Measurements from ENCODE around the gene BCL2L11. TPM values are rescaled to one million over a fixed set of nuclear protein-coding genes. Genes with fewer than 3 reads are reported as not detected.

The BCL2L11 gene
- total and polyA plus RNA-seq, 9 of the 15 experiments (the other 6 are each of a cell fraction or from before 2014, with no cell fraction given): 2.2 to 18.8 (median 5.0) TPM

DNA sequence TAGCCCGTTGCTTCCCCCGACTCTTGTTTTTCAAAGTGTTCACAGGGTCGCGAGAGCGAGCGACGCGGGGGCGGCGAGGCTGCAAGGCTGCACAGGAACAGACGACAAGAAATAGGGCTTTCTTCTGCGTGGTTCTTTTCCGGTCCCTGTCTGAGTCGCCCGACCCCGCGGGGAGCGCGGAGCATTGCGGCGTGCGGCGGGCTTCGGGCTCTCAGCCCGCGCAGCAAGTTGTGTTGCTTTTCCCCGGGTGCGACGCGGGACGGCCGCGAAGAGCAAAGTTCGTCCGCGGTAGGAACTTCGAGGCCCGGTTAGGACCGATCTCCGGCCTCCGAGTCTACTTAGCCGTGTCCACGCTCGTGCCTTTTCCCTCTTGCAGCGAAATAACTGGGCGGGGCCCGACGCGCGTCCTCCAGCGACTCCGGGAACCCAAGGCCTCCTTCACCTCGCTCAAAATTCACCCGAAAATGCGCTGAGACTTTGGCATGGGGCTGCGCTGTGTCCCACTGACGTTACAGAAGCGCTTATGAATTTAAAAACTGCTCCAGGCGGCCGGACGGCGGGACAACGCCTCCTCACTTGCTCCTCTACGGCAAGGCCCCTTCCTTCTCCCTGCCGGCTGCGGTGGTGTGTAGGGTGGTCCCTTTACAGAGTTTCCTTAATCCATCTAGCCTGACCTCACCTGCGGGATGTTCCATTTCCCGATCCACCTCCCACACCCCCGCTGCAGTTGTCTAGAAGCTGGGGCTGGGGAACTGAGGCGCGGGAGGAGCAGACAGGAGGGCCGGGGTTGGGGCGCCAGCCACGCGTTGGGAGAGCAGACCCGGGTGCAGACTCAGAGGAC, 1.5 kb upstream of the BCL2L11 start (continued):
- TF ChIP-seq FIP1L1 (IDR thresholded peaks at IDR 0.05; ENCODE audit: low read depth, low read length, poor library complexity, severe bottlenecking): peak; percentile 37

DNA sequence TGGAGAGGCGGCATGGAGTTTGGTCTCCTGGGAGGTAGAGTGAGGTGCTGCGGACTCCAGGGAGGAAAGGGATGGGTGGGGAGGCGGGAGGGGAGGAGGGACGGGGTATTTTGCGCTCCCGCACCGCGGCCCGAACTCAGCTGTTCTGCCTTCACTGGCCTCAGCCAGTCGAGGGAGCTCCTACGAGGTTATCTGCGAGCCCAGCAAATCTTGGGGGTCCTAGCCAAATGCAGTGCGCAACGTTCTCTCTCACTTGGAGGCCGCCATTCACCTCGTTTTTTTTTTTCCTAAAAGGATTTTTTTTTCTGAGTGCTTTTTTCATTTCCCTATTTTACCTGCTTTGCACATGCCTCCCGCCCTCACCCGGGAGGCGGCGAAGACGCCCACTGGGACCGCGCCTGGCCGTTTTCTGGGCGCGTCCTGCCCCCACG, 877 bp upstream of the BCL2L11 start:
- Histone ChIP-seq H3K4me1 (replicated peaks in 1 of 2; ENCODE audit: control insufficient read depth in 2 of 2, insufficient read depth in 2 of 2, low read length in 2 of 2) (peaks cover 4 to 40% of the 10 kb centered on the region in 2 experiments; a peak in 4 of 5 replicates), H3K27ac (ENCODE audit: extremely low read depth, low read depth, low read length) (peak overlapping the region; percentile 81; the same call in 1 of the 3 replicates), H3K27me3 (ENCODE audit: control insufficient read depth in 2 of 2, insufficient read depth in 2 of 2, low read length in 2 of 2) (no peaks in the 10 kb centered on the region), H3K36me3 (ENCODE audit: control insufficient read depth, insufficient read depth, low read length) (peaks cover 12% of the 10 kb centered on the region), H3K4me3 (peak overlapping the region; percentile 62), H3K9me3 (replicated peaks; ENCODE audit: control insufficient read depth, insufficient read depth, low read depth, low read length) (no peaks in the 10 kb centered on the region), H3K9me1 (ENCODE audit: control insufficient read depth, insufficient read depth, low read length) (no peaks in the 10 kb centered on the region), H2AFZ (ENCODE audit: low read depth, low read length) (peak overlapping the region; percentile 92), H3K9ac (ENCODE audit: insufficient read depth in 1 of 2, low read depth in 2 of 2, low read length in 2 of 2) (peak overlapping the region; percentile 64 to 97; a peak in 3 of 4 replicates), H3K79me2 (ENCODE audit: control insufficient read depth, insufficient read depth, low read length) (peaks cover 38% of the 10 kb centered on the region), H3K4me2 (ENCODE audit: insufficient read depth, low read length) (peak overlapping the region; percentile 79), H4K20me1 (replicated peaks; ENCODE audit: control insufficient read depth, insufficient read depth, low read length) (peaks cover 10% of the 10 kb centered on the region)
- intact Hi-C loops (cut with micrococcal nuclease) (loop anchor here (5.0 to 10.0 kb wide), 3 partner anchors 305 to 547 kb away; no protein-coding TSS in a partner anchor), in situ Hi-C loops (cut with MboI) (no loop called here)
- DNase-seq (ENCODE audit: extremely low read depth in 1 of 4, low spot score in 3 of 4): no peak
- BruUV-seq (replicated peaks): no TSS peak
- ChIA-PET CTCF (ENCODE audit: low intra/inter-chr PET ratio) (no interaction called here), POLR2A (interaction anchor here (1.1 kb wide), 1 partner anchor 579 kb away, joined by 6 read pairs; no protein-coding TSS in a partner anchor)
- ATAC-seq: no peak
- WGBS (ENCODE audit: insufficient coverage, low coverage, missing lambda C conversion rate): 14% methylated on average over 14 of the region's 27 CpGs
- TF ChIP-seq SRSF9 (IDR thresholded peaks at IDR 0.05; ENCODE audit: borderline replicate concordance, low read depth, low read length): no peak
- TF ChIP-seq MEF2A (IDR thresholded peaks at IDR 0.05; ENCODE audit: control insufficient read depth, low read depth, low read length): no peak
- TF ChIP-seq, protein P1, sequence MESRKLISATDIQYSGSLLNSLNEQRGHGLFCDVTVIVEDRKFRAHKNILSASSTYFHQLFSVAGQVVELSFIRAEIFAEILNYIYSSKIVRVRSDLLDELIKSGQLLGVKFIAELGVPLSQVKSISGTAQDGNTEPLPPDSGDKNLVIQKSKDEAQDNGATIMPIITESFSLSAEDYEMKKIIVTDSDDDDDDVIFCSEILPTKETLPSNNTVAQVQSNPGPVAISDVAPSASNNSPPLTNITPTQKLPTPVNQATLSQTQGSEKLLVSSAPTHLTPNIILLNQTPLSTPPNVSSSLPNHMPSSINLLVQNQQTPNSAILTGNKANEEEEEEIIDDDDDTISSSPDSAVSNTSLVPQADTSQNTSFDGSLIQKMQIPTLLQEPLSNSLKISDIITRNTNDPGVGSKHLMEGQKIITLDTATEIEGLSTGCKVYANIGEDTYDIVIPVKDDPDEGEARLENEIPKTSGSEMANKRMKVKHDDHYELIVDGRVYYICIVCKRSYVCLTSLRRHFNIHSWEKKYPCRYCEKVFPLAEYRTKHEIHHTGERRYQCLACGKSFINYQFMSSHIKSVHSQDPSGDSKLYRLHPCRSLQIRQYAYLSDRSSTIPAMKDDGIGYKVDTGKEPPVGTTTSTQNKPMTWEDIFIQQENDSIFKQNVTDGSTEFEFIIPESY (CRISPR knock-in tag; IDR thresholded peaks at IDR 0.05): 0 out of 2 replicates have a peak, but pooled peaks have one; percentile 3
- TF ChIP-seq, protein P2, sequence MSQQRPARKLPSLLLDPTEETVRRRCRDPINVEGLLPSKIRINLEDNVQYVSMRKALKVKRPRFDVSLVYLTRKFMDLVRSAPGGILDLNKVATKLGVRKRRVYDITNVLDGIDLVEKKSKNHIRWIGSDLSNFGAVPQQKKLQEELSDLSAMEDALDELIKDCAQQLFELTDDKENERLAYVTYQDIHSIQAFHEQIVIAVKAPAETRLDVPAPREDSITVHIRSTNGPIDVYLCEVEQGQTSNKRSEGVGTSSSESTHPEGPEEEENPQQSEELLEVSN (IDR thresholded peaks at IDR 0.05; ENCODE audit: borderline replicate concordance in 1 of 2, extremely low read depth in 1 of 2, insufficient read depth in 1 of 2, insufficient read length in 1 of 2, low read depth in 1 of 2, low read length in 1 of 2, poor library complexity in 1 of 2, severe bottlenecking in 1 of 2): peak in 1 of 2 experiments; percentile 65
- FAIRE-seq: no peak
